Measurements from ENCODE around the gene MAPKAPK2.

Gene MAPKAPK2

DNA sequence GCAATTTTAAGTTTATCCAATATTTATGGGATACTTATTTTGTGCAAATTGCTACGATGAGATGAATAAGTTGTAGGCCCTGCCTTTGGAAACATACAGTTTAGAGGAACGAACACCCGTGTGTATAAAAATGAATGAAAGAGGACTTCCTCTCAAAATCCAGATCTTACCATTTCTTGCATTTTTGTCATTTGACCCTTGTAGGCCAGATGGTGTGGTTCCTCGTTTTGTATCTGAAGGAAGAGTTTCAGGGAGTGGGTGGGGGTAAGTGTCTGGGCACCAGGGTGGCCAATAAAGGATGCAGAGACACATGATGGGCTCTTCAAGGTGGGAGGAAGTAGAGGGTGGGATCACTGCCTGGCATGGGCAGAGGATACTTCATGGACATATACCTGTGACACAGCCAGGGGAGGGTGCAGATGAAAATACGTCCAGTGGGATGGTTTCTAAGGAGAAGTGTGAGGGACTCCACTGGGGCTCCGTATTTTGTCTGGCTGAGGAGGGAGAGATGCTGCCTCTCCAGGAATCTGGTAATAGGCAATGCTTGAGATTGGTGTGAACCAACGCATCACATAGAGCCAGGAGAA lies 14.4 kb downstream of the MAPKAPK2 start:
- TF ChIP-seq, protein P1, sequence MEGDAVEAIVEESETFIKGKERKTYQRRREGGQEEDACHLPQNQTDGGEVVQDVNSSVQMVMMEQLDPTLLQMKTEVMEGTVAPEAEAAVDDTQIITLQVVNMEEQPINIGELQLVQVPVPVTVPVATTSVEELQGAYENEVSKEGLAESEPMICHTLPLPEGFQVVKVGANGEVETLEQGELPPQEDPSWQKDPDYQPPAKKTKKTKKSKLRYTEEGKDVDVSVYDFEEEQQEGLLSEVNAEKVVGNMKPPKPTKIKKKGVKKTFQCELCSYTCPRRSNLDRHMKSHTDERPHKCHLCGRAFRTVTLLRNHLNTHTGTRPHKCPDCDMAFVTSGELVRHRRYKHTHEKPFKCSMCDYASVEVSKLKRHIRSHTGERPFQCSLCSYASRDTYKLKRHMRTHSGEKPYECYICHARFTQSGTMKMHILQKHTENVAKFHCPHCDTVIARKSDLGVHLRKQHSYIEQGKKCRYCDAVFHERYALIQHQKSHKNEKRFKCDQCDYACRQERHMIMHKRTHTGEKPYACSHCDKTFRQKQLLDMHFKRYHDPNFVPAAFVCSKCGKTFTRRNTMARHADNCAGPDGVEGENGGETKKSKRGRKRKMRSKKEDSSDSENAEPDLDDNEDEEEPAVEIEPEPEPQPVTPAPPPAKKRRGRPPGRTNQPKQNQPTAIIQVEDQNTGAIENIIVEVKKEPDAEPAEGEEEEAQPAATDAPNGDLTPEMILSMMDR (IDR thresholded peaks at IDR 0.05), result no peak
- Histone ChIP-seq H3K9me3 (ENCODE audit: control insufficient read depth, low read length) (no peaks in the 10 kb centered on the region), H2AFZ (no peak overlapping the region), H3K27ac (no peak overlapping the region), H3K36me3 (ENCODE audit: control insufficient read depth, insufficient read depth, low read length) (no peaks in the 10 kb centered on the region), H3K9ac (no peak overlapping the region), H3K4me1 (peaks cover 18% of the 10 kb centered on the region), H3K4me2 (ENCODE audit: low read length) (no peak overlapping the region), H3K79me2 (peaks cover 42% of the 10 kb centered on the region), H3K27me3 (ENCODE audit: control insufficient read depth, insufficient read depth, low read length) (no peaks in the 10 kb centered on the region), H3K4me3 (ENCODE audit: low read depth, low read length) (no peak overlapping the region)

DNA sequence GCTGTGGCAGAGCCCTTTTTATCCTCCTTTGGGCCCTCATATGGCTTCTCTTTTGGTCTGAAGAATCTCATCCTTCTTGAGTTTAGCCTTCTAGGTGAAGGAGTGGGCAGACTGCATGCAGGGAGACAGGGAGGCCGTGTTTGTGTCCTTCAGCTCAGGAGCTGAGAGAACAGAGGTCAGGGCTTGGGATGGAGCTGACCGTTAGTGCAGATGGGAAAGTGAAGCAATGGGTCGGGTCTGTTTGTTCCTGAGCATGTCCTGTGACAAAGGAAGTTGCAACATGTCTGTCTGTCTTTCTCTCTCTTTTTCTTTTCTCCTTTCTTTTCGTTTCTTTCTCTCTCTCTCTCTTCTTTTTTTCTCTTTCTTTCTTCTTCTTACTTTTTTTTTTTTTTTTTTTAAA lies 14.9 kb downstream of the MAPKAPK2 start:
- no peak overlapping the region for H3K4me3 ChIP-seq (ENCODE audit: low read depth, low read length)
- H3K79me2 ChIP-seq, result peaks cover 38% of the 10 kb centered on the region
- H2AFZ ChIP-seq, result no peak overlapping the region
- no peak overlapping the region for H3K27ac ChIP-seq
- H3K4me1 ChIP-seq, result peaks cover 13% of the 10 kb centered on the region
- H3K36me3 ChIP-seq (ENCODE audit: control insufficient read depth, insufficient read depth, low read length), result no peaks in the 10 kb centered on the region
- no peaks in the 10 kb centered on the region for H3K9me3 ChIP-seq (ENCODE audit: control insufficient read depth, low read length)
- H3K4me2 ChIP-seq (ENCODE audit: low read length), result no peak overlapping the region
- no peak overlapping the region for H3K9ac ChIP-seq
- TF ChIP-seq, protein P1 (IDR thresholded peaks at IDR 0.05), result no peak
- H3K27me3 ChIP-seq (ENCODE audit: control insufficient read depth, insufficient read depth, low read length), result no peaks in the 10 kb centered on the region

DNA sequence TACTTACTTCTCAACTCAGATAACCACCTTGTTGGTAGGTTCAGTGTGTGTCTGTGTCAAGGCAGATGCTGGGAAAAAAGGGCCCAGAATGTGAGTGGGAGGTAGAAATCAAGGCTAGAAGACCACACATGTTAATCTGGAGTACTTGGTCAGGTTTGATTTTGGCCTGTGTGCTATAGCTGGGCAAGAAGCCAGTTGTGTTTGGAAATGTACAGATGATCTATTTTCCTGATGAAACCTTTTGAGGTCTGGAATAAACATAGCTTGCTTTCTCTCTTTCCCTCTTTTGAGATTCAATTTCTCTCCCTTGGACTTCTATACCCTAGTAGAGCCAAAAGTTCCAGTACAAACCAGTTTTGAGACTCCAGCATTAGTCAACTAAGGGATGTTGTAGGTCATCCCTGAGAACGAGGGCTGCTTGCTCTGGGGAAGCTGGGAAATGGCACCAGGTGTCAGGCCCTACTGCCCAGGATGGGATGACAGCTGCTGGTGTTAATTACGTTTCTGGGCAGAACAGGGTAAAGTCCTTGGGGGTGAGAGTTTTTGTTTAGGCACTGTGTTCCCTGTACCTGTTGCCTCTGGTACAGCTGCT lies 15.8 kb downstream of the MAPKAPK2 start:
- TF ChIP-seq, protein P1 (IDR thresholded peaks at IDR 0.05), result no peak
- no peak overlapping the region for H2AFZ ChIP-seq
- no peaks in the 10 kb centered on the region for H3K36me3 ChIP-seq (ENCODE audit: control insufficient read depth, insufficient read depth, low read length)
- no peak overlapping the region for H3K9ac ChIP-seq
- no peak overlapping the region for H3K4me2 ChIP-seq (ENCODE audit: low read length)
- peaks cover 39% of the 10 kb centered on the region for H3K79me2 ChIP-seq
- peaks cover 7% of the 10 kb centered on the region for H3K4me1 ChIP-seq
- no peaks in the 10 kb centered on the region for H3K27me3 ChIP-seq (ENCODE audit: control insufficient read depth, insufficient read depth, low read length)
- H3K27ac ChIP-seq, result no peak overlapping the region
- H3K9me3 ChIP-seq (ENCODE audit: control insufficient read depth, low read length), result no peaks in the 10 kb centered on the region
- no peak overlapping the region for H3K4me3 ChIP-seq (ENCODE audit: low read depth, low read length)

DNA sequence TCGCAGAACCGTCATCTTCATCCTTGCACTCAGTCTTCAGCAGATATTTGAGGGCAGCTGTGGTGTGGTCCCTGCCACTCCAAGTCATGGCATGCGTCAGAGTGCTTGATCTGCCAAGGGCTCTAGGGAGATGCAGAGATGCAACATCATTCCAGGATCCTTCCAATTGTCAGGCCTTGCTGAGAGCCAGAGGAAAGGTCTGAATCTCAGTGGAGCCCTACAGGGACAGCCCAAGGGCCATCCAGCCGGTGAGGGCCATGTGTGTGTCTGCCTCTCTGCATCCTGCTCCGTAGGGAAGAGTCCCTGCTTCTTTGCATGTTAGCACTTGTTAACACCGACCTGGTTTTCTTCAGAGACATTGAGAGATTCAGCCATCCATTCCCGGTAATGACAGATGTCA lies 17.6 kb downstream of the MAPKAPK2 start:
- no peak overlapping the region for H3K9ac ChIP-seq
- TF ChIP-seq, protein P1 (IDR thresholded peaks at IDR 0.05), result no peak
- H2AFZ ChIP-seq, result no peak overlapping the region
- no peak overlapping the region for H3K4me2 ChIP-seq (ENCODE audit: low read length)
- H3K9me3 ChIP-seq (ENCODE audit: control insufficient read depth, low read length), result no peaks in the 10 kb centered on the region
- peaks cover 7% of the 10 kb centered on the region for H3K4me1 ChIP-seq
- no peaks in the 10 kb centered on the region for H3K36me3 ChIP-seq (ENCODE audit: control insufficient read depth, insufficient read depth, low read length)
- H3K27ac ChIP-seq, result no peak overlapping the region
- H3K4me3 ChIP-seq (ENCODE audit: low read depth, low read length), result no peak overlapping the region
- H3K27me3 ChIP-seq (ENCODE audit: control insufficient read depth, insufficient read depth, low read length), result no peaks in the 10 kb centered on the region
- H3K79me2 ChIP-seq, result peaks cover 47% of the 10 kb centered on the region

DNA sequence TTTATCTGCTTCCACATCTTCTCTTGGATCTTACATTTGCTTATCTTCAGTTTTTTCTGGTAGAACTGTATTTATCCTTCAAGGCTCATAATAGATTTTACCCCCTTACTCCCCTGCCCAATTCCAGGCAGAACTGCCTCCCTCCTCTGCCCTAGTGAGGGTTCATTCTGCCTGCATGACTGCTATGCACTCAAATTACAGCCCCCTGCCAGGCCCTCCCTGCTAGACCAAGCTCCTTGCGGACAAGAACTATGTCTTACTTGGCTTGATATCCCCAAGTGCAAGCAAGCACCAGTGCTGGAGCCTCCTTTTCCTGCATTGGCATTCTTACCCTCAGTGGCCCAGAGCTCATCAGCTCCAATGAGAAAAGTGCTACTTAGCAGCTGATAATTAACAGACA lies 18.1 kb downstream of the MAPKAPK2 start:
- H3K27me3 ChIP-seq (ENCODE audit: control insufficient read depth, insufficient read depth, low read length), result no peaks in the 10 kb centered on the region
- H3K9me3 ChIP-seq (ENCODE audit: control insufficient read depth, low read length), result no peaks in the 10 kb centered on the region
- TF ChIP-seq, protein P1 (IDR thresholded peaks at IDR 0.05), result no peak
- H3K27ac ChIP-seq, result no peak overlapping the region
- no peak overlapping the region for H2AFZ ChIP-seq
- peaks cover 43% of the 10 kb centered on the region for H3K79me2 ChIP-seq
- H3K36me3 ChIP-seq (ENCODE audit: control insufficient read depth, insufficient read depth, low read length), result no peaks in the 10 kb centered on the region
- no peak overlapping the region for H3K4me2 ChIP-seq (ENCODE audit: low read length)
- H3K9ac ChIP-seq, result no peak overlapping the region
- peaks cover 7% of the 10 kb centered on the region for H3K4me1 ChIP-seq
- no peak overlapping the region for H3K4me3 ChIP-seq (ENCODE audit: low read depth, low read length)
